HUES48 (cell line): Measurements from ENCODE around the gene HCRTR1.

Experiments used
- H3K27ac ChIP-seq: one replicate; pipeline ENCODE4 v1.7.0; 2013; ENCODE audit warnings: low read depth, low read length, inconsistent platforms
- H3K27me3 ChIP-seq: 2 replicates; pipeline ENCODE4 v1.6.1; 2013; ENCODE audit warnings: mild to moderate bottlenecking, low read length; ENCODE audit not compliant: control insufficient read depth, insufficient read depth
- H3K36me3 ChIP-seq: 2 replicates; pipeline ENCODE4 v1.6.1; 2013; ENCODE audit warnings: low read length; ENCODE audit not compliant: control insufficient read depth, insufficient read depth
- H3K4me1 ChIP-seq: 2 replicates; pipeline ENCODE4 v1.6.1; 2013; ENCODE audit warnings: mild to moderate bottlenecking, low read length; ENCODE audit not compliant: control insufficient read depth, insufficient read depth
- H3K4me3 ChIP-seq: 2 replicates; pipeline ENCODE4 v1.5.1; 2013; ENCODE audit warnings: mild to moderate bottlenecking, low read depth, low read length
- H3K9ac ChIP-seq: 2 replicates; pipeline ENCODE4 v1.6.1; 2013; ENCODE audit warnings: mild to moderate bottlenecking, low read depth, low read length, moderate library complexity
- H3K9me3 ChIP-seq: 2 replicates; pipeline ENCODE4 v1.6.1; 2013; ENCODE audit warnings: low read length; ENCODE audit not compliant: control insufficient read depth, insufficient read depth

The HCRTR1 gene

GRCh38 chr1:31621847-31622730 lies 4.6 kb downstream of the HCRTR1 start:
- Histone ChIP-seq H3K36me3 (no peaks in the 10 kb centered on the region), H3K4me1 (peaks cover 6% of the 10 kb centered on the region; the same call in 1 of the 2 replicates), H3K9me3 (no peaks in the 10 kb centered on the region), H3K27ac (no peak overlapping the region), H3K4me3 (no peak overlapping the region), H3K9ac (no peak overlapping the region), H3K27me3 (peaks cover 17% of the 10 kb centered on the region)

GRCh38 chr1:31623365-31623764 lies 5.9 kb downstream of the HCRTR1 start:
- H3K27me3 ChIP-seq, result peaks cover 7% of the 10 kb centered on the region
- no peak overlapping the region for H3K27ac ChIP-seq

GRCh38 chr1:31624309-31624708 lies 6.8 kb downstream of the HCRTR1 start:
- H3K4me3 ChIP-seq, result no peak overlapping the region
- no peaks in the 10 kb centered on the region for H3K27me3 ChIP-seq
- no peaks in the 10 kb centered on the region for H3K9me3 ChIP-seq
- peaks cover 12% of the 10 kb centered on the region; the same call in 1 of the 2 replicates for H3K36me3 ChIP-seq
- H3K9ac ChIP-seq, result no peak overlapping the region
- H3K4me1 ChIP-seq, result peaks cover 2% of the 10 kb centered on the region; the same call in 1 of the 2 replicates
- H3K27ac ChIP-seq, result no peak overlapping the region

More at GRCh38 chr1:31623365-31623764, 5.9 kb downstream of the HCRTR1 start:
- no peak overlapping the region for H3K9ac ChIP-seq
- H3K36me3 ChIP-seq, result peaks cover 5% of the 10 kb centered on the region; the same call in 1 of the 2 replicates
- no peak overlapping the region for H3K4me3 ChIP-seq
- H3K9me3 ChIP-seq, result no peaks in the 10 kb centered on the region
- peaks cover 4% of the 10 kb centered on the region; the same call in 1 of the 2 replicates for H3K4me1 ChIP-seq

GRCh38 chr1:31624731-31625514 lies 7.4 kb downstream of the HCRTR1 start:
- Histone ChIP-seq H3K27me3 (no peaks in the 10 kb centered on the region), H3K36me3 (peaks cover 19% of the 10 kb centered on the region), H3K27ac (no peak overlapping the region), H3K9me3 (no peaks in the 10 kb centered on the region), H3K9ac (no peak overlapping the region), H3K4me3 (no peak overlapping the region), H3K4me1 (peaks cover 2% of the 10 kb centered on the region; the same call in 1 of the 2 replicates)

- Histone ChIP-seq H3K27me3 (no peaks in the 10 kb centered on the region), H3K9me3 (no peaks in the 10 kb centered on the region), H3K9ac (no peak overlapping the region), H3K4me3 (no peak overlapping the region), H3K36me3 (peaks cover 26% of the 10 kb centered on the region), H3K27ac (no peak overlapping the region), H3K4me1 (peaks cover 2% of the 10 kb centered on the region; the same call in 1 of the 2 replicates)
Measured at GRCh38 chr1:31625561-31626222, 8.2 kb downstream of the HCRTR1 start.

GRCh38 chr1:31626223-31627207 lies 9.0 kb downstream of the HCRTR1 start:
- peak overlapping the region; percentile 33 for H3K27ac ChIP-seq
- H3K4me3 ChIP-seq, result no peak overlapping the region
- H3K4me1 ChIP-seq, result peaks cover 2% of the 10 kb centered on the region; the same call in 1 of the 2 replicates
- H3K36me3 ChIP-seq, result peaks cover 35% of the 10 kb centered on the region
- H3K9me3 ChIP-seq, result no peaks in the 10 kb centered on the region
- no peak overlapping the region for H3K9ac ChIP-seq
- H3K27me3 ChIP-seq, result no peaks in the 10 kb centered on the region

GRCh38 chr1:31627301-31627929 lies 9.9 kb downstream of the HCRTR1 start:
- Histone ChIP-seq H3K4me1 (peaks cover 2% of the 10 kb centered on the region; the same call in 1 of the 2 replicates), H3K4me3 (no peak overlapping the region), H3K27me3 (no peaks in the 10 kb centered on the region), H3K27ac (no peak overlapping the region), H3K36me3 (peaks cover 43% of the 10 kb centered on the region), H3K9ac (no peak overlapping the region), H3K9me3 (no peaks in the 10 kb centered on the region)

- Histone ChIP-seq H3K9ac (no peak overlapping the region), H3K9me3 (no peaks in the 10 kb centered on the region), H3K4me1 (peaks cover 2% of the 10 kb centered on the region; the same call in 1 of the 2 replicates), H3K27ac (no peak overlapping the region), H3K4me3 (no peak overlapping the region), H3K36me3 (peaks cover 49% of the 10 kb centered on the region), H3K27me3 (no peaks in the 10 kb centered on the region)
Measured at GRCh38 chr1:31627930-31628559, 10.6 kb downstream of the HCRTR1 start.

- H3K9me3 ChIP-seq, result no peaks in the 10 kb centered on the region
- H3K27ac ChIP-seq, result no peak overlapping the region
- H3K36me3 ChIP-seq, result peaks cover 49% of the 10 kb centered on the region
- H3K9ac ChIP-seq, result no peak overlapping the region
- H3K4me1 ChIP-seq, result peaks cover 2% of the 10 kb centered on the region; the same call in 1 of the 2 replicates
- no peaks in the 10 kb centered on the region for H3K27me3 ChIP-seq
- no peak overlapping the region for H3K4me3 ChIP-seq
Measured at GRCh38 chr1:31628931-31629556, 11.6 kb downstream of the HCRTR1 start.
